CD4-positive, alpha-beta T cell (primary cell): ENCODE results near the gene KANK2. TPM values are rescaled to one million over a fixed set of nuclear protein-coding genes. Genes with fewer than 3 reads are reported as not detected.

Experiments
- ATAC-seq: fragments of 200-7000 bp; cut with Tn5 transposase; one replicate; pipeline ENCODE4 v1.10.0; 2022; ENCODE audit warnings: mild to moderate bottlenecking; ENCODE audit not compliant: poor library complexity
- CTCF ChIA-PET: fragments of 350-600 bp; sonication (Branson Sonifier 250); formaldehyde crosslinking; loops from one replicate; lab custom pipeline; 2021; ENCODE audit warnings: antibody characterized with exemption, inconsistent platforms; lab: Charles Lee
- POLR2A ChIA-PET: fragments of 350-600 bp; sonication (Branson Sonifier 250); formaldehyde crosslinking; loops from one replicate; lab custom pipeline; 2021; ENCODE audit warnings: antibody characterized with exemption, inconsistent platforms; lab: Charles Lee
- DNase-seq, 14 experiments: peaks; one replicate each; pipeline ENCODE4 v3.0.0-alpha.2; 2013 to 2020; ENCODE audit warnings: mixed read lengths in 2 of 14
- H3K27ac ChIP-seq, 2 donors: one replicate each; pipeline versions ENCODE4 v1.5.1 to v1.7.0; 2013; ENCODE audit warnings: low read length in 2 of 2, low read depth in 1 of 2, mild to moderate bottlenecking in 1 of 2
- H3K27me3 ChIP-seq, 2 experiments: 1 replicate in 1 of 2; 2 replicates in 1 of 2; pipeline versions ENCODE4 v1.6.1 to v1.7.0; 2013; ENCODE audit warnings: low read length in 2 of 2, control low read depth in 1 of 2, mild to moderate bottlenecking in 1 of 2, moderate library complexity in 1 of 2; ENCODE audit not compliant: insufficient read depth in 2 of 2, control insufficient read depth in 1 of 2
- H3K36me3 ChIP-seq: one replicate; pipeline ENCODE4 v1.6.1; 2013; ENCODE audit warnings: low read length, control low read depth; ENCODE audit not compliant: insufficient read depth
- H3K4me1 ChIP-seq: one replicate; pipeline ENCODE4 v1.6.1; 2013; ENCODE audit warnings: low read length, control low read depth; ENCODE audit not compliant: insufficient read depth
- H3K4me3 ChIP-seq: one replicate; pipeline ENCODE4 v1.5.1; 2013; ENCODE audit warnings: mild to moderate bottlenecking, low read length, moderate library complexity
- H3K9me3 ChIP-seq, 2 experiments: 1 replicate in 1 of 2; 2 replicates in 1 of 2; pipeline versions ENCODE4 v1.6.1 to v1.7.0; 2013; ENCODE audit warnings: low read length in 2 of 2, mild to moderate bottlenecking in 2 of 2, control low read depth in 1 of 2, moderate library complexity in 1 of 2; ENCODE audit not compliant: control insufficient read depth in 1 of 2, insufficient read depth in 1 of 2
- H3K27ac Mint-ChIP-seq: one replicate; pipeline ENCODE4 v1.8.0; 2020; ENCODE audit warnings: mixed read lengths
- H3K27me3 Mint-ChIP-seq: one replicate; pipeline ENCODE4 v1.8.0; 2021; ENCODE audit warnings: mixed read lengths
- H3K36me3 Mint-ChIP-seq: one replicate; pipeline ENCODE4 v1.8.0; 2021; ENCODE audit warnings: low read depth, mixed read lengths
- H3K4me1 Mint-ChIP-seq: one replicate; pipeline ENCODE4 v1.8.0; 2021; ENCODE audit warnings: low read depth, mixed read lengths
- H3K4me3 Mint-ChIP-seq: one replicate; pipeline ENCODE4 v1.8.0; 2020; ENCODE audit warnings: mild to moderate bottlenecking, mixed read lengths
- H3K9me3 Mint-ChIP-seq: one replicate; pipeline ENCODE4 v1.8.0; 2020; ENCODE audit warnings: mixed read lengths
- CTCF ChIP-seq: fragments of 200-600 bp; IDR thresholded peaks from one replicate; pipeline ENCODE4 v1.8.0; 2022; ENCODE audit warnings: antibody characterized with exemption, mild to moderate bottlenecking
- intact Hi-C, 2 experiments: fragments of 100-400 bp; cut with DNase I in 1 of 2; cut with micrococcal nuclease in 1 of 2; formaldehyde crosslinking; loops; one replicate each; pipeline versions ENCODE4 v1.15.1 to v1.9.0; 2023 to 2025; cut with DNase I, micrococcal nuclease
- total RNA-seq, 174 experiments: library from RNA in 2 of 174; stranded (reverse) in 2 of 174; gene quantifications; one replicate each; pipeline ENCODE4 v1.2.3 and lab custom pipeline; 2021 to 2026

The KANK2 gene
- total RNA-seq, 2 experiments from 2014 or later = not detected

DNA sequence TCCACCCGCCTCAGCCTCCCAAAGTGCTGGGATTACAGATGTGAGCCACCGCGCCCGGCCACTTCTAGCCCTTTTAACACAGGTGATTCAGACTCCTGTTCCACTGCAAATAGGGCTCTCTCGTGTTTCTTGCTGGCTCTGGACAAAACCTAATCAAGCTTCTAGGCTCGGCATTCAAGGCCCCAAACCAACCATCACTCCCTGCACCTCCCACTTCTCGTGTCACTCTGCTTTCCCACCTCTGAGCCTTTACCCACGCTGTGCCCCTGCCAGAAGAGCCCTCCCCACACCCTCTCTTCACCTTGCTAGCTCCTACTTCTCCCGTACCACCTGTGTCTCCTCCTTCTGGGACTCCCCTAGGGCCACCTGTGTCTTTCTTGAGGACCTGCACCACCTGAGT, 19.8 kb downstream of the KANK2 start:
- DNase-seq = no peak
- CTCF ChIA-PET = no interaction called here
- Histone ChIP-seq H3K4me1 (peaks cover 7% of the 10 kb centered on the region), H3K27ac (no peak overlapping the region), H3K27me3 (no peaks in the 10 kb centered on the region), H3K9me3 (peaks cover 0 to 4% of the 10 kb centered on the region in 2 experiments), H3K4me3 (no peak overlapping the region), H3K36me3 (no peaks in the 10 kb centered on the region)
- peaks cover 10% of the 10 kb centered on the region for H3K27me3 Mint-ChIP-seq
- POLR2A ChIA-PET = no interaction called here
- TF ChIP-seq CTCF = no peak
- H3K36me3 Mint-ChIP-seq = no peaks in the 10 kb centered on the region
- H3K4me3 Mint-ChIP-seq = no peak overlapping the region
- H3K27ac Mint-ChIP-seq = no peak overlapping the region
- intact Hi-C loops = no loop called here
- ATAC-seq = no peak
- no peaks in the 10 kb centered on the region for H3K4me1 Mint-ChIP-seq
- H3K9me3 Mint-ChIP-seq = no peaks in the 10 kb centered on the region

DNA sequence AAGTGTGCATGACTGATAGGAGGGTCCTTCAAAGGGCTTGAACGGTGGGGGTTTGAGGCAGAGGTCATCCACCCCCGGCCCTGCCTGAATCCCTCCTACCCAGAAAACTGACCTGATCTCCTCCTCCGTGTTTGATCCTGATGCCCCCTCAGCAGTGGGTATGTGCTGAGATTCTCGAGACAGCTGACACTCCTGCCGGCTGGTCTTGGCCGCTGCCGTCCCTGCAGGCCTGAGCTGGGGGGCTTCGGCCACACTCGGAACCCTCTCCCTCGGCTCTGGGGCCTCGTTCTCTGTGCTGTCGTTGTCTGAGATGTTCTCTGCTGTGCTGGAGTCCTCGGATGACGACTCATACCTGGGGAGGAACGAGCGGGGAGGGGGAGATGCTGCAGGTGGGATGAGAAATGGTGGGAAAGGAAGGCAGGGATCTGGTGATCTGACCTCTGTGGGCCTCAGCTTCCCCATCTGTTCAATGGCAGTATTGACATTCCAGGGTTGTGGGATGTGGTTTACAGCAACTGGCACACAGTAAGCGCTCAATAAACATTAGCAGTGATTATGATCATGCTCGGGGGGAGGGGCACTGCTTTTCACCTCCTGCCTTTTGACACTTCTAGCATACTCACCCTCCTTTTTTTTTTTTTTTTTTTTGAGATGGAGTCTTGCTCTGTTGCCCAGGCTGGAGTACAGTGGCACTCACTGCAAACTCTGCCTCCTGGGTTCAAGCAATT, 20.7 kb downstream of the KANK2 start:
- no peaks in the 10 kb centered on the region for H3K36me3 Mint-ChIP-seq
- peaks cover 9% of the 10 kb centered on the region for H3K27me3 Mint-ChIP-seq
- Histone ChIP-seq H3K4me3 (no peak overlapping the region), H3K36me3 (no peaks in the 10 kb centered on the region), H3K27ac (no peak overlapping the region), H3K27me3 (no peaks in the 10 kb centered on the region), H3K4me1 (peaks cover 7% of the 10 kb centered on the region), H3K9me3 (peaks cover 0 to 4% of the 10 kb centered on the region in 2 experiments)
- DNase-seq (no peak), ATAC-seq (no peak)
- TF ChIP-seq CTCF = no peak
- no peak overlapping the region for H3K27ac Mint-ChIP-seq
- H3K4me3 Mint-ChIP-seq = no peak overlapping the region
- CTCF ChIA-PET = no interaction called here
- H3K4me1 Mint-ChIP-seq = no peaks in the 10 kb centered on the region
- intact Hi-C loops = no loop called here
- POLR2A ChIA-PET = no interaction called here
- H3K9me3 Mint-ChIP-seq = no peaks in the 10 kb centered on the region

- Histone ChIP-seq H3K36me3 (no peaks in the 10 kb centered on the region), H3K9me3 (peaks cover 0 to 4% of the 10 kb centered on the region in 2 experiments), H3K4me1 (peaks cover 7% of the 10 kb centered on the region), H3K27me3 (no peaks in the 10 kb centered on the region), H3K27ac (no peak overlapping the region), H3K4me3 (no peak overlapping the region)
- ATAC-seq = no peak
- Mint-ChIP-seq H3K27ac (no peak overlapping the region), H3K36me3 (no peaks in the 10 kb centered on the region), H3K4me1 (no peaks in the 10 kb centered on the region), H3K27me3 (peaks cover 5% of the 10 kb centered on the region), H3K4me3 (no peak overlapping the region), H3K9me3 (no peaks in the 10 kb centered on the region)
- TF ChIP-seq CTCF = no peak
- CTCF ChIA-PET = no interaction called here
- POLR2A ChIA-PET = no interaction called here
- DNase-seq = no peak
- intact Hi-C loops = no loop called here
Observed at GRCh38 chr19:11175920-11176319, 21.4 kb downstream of the KANK2 start.
